Measurements from ENCODE around the gene RABEPK. TPM values are rescaled to one million over a fixed set of nuclear protein-coding genes. Genes with fewer than 3 reads are reported as not detected.
"Not testable (repeated sequence)": the region's sequence is repeated elsewhere in the genome, so short reads cannot be mapped to it uniquely, and the experiment has no call there.

Gene RABEPK
- total RNA-seq, 1 experiment from 2014 or later, result 29.7 TPM

- Histone ChIP-seq H3F3A (ENCODE audit: insufficient read depth, low read depth) (0 out of 2 replicates have a peak, but pooled peaks cover 3% of the 10 kb centered on the region), H3K9me3 (ENCODE audit: insufficient read depth, low read depth) (no peaks in the 10 kb centered on the region), H4K20me1 (ENCODE audit: insufficient read depth) (peaks cover 9% of the 10 kb centered on the region), H3K4me1 (replicated peaks; ENCODE audit: insufficient read depth) (peaks cover 13% of the 10 kb centered on the region), H3K79me2 (ENCODE audit: low read depth) (peaks cover 58% of the 10 kb centered on the region), H3K36me3 (ENCODE audit: low read depth) (0 out of 2 replicates have a peak, but pooled peaks cover 4% of the 10 kb centered on the region), H3K27ac (peak within 1 kb of the TSS; percentile 60), H3K4me2 (peak within 1 kb of the TSS; percentile 96), H3K9me2 (ENCODE audit: insufficient read depth) (no peaks in the 10 kb centered on the region), H3K4me3 (peak within 1 kb of the TSS; percentile 99), H3K27me3 (ENCODE audit: insufficient read depth, low read depth) (no peaks in the 10 kb centered on the region), H2AFZ (peak within 1 kb of the TSS; percentile 100)
- TSS peak; percentile 93 for BruUV-seq (replicated peaks)
- TF ChIP-seq EZH2 (IDR thresholded peaks at IDR 0.05; ENCODE audit: low read depth), result no peak
- TF ChIP-seq, protein P1, sequence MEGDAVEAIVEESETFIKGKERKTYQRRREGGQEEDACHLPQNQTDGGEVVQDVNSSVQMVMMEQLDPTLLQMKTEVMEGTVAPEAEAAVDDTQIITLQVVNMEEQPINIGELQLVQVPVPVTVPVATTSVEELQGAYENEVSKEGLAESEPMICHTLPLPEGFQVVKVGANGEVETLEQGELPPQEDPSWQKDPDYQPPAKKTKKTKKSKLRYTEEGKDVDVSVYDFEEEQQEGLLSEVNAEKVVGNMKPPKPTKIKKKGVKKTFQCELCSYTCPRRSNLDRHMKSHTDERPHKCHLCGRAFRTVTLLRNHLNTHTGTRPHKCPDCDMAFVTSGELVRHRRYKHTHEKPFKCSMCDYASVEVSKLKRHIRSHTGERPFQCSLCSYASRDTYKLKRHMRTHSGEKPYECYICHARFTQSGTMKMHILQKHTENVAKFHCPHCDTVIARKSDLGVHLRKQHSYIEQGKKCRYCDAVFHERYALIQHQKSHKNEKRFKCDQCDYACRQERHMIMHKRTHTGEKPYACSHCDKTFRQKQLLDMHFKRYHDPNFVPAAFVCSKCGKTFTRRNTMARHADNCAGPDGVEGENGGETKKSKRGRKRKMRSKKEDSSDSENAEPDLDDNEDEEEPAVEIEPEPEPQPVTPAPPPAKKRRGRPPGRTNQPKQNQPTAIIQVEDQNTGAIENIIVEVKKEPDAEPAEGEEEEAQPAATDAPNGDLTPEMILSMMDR (conservative IDR thresholded peaks at IDR 0.05), result peak; percentile 53; the same call in 1 of the 2 replicates
- POLR2A ChIA-PET (ENCODE audit: unreplicated experiment), result interaction anchor here (0.6 kb wide), 3 partner anchors 52 to 416 kb away, joined by 3 to 5 read pairs (median 4); no protein-coding TSS in a partner anchor
- intact Hi-C loops (cut with micrococcal nuclease; ENCODE audit: unreplicated experiment), result loop anchor here (1.0 kb wide), 1 partner anchor 11 kb away; the partner anchor contains the start of gene RABEPK
- CTCF ChIA-PET, result no interaction called here
- peak; percentile 83 to 97 for DNase-seq
Observed at GRCh38 chr9:125189361-125190289, 10.7 kb upstream of the RABEPK start, which contains the start of gene PPP6C. Gene PPP6C, minus strand, starts transcription at chr9:125189803. Its CDS starts 85 bp downstream, at chr9:125189718.

- Histone ChIP-seq H3K9me2 (ENCODE audit: insufficient read depth) (no peaks in the 10 kb centered on the region), H3K4me2 (peak overlapping the region; percentile 96), H3K36me3 (ENCODE audit: low read depth) (0 out of 2 replicates have a peak, but pooled peaks cover 4% of the 10 kb centered on the region), H3K9me3 (ENCODE audit: insufficient read depth, low read depth) (no peaks in the 10 kb centered on the region), H3K27ac (peak overlapping the region; percentile 60), H3K27me3 (ENCODE audit: insufficient read depth, low read depth) (no peaks in the 10 kb centered on the region), H3K79me2 (ENCODE audit: low read depth) (peaks cover 50% of the 10 kb centered on the region), H3K4me3 (peak overlapping the region; percentile 99), H3F3A (ENCODE audit: insufficient read depth, low read depth) (0 out of 2 replicates have a peak, but pooled peaks cover 3% of the 10 kb centered on the region), H2AFZ (peak overlapping the region; percentile 100), H3K4me1 (replicated peaks; ENCODE audit: insufficient read depth) (peaks cover 13% of the 10 kb centered on the region), H4K20me1 (ENCODE audit: insufficient read depth) (peaks cover 9% of the 10 kb centered on the region)
- ChIA-PET POLR2A (ENCODE audit: unreplicated experiment) (interaction anchor here (0.5 to 0.6 kb wide), 2 partner anchors 211 to 416 kb away, joined by 3 to 10 read pairs; no protein-coding TSS in a partner anchor), CTCF (no interaction called here)
- no peak for DNase-seq
- intact Hi-C loops (cut with micrococcal nuclease; ENCODE audit: unreplicated experiment), result no loop called here
- no TSS peak for BruUV-seq (replicated peaks)
- no peak for TF ChIP-seq EZH2 (IDR thresholded peaks at IDR 0.05; ENCODE audit: low read depth)
- TF ChIP-seq, protein P1 (conservative IDR thresholded peaks at IDR 0.05), result no peak
Observed at GRCh38 chr9:125190361-125190801, 10.0 kb upstream of the RABEPK start.

DNA sequence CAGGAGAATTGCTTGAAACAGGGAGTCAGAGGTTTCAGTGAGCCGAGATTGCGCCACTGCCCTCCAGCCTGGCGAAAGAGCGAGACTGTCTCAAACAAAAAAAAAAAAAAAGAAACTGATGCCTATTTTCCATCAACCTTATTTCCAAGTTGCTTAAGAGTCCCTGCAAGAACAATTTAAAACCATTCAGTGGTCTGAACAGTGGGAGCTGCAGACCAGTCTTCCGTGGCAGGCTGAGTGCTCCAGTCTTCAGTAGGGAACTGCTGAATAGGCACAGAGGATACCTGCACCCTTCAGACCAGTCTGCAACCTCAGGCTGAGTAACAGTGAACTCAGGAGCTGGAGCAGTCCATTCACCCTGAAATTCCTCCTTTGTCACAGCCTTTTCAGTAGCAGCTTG is 5.9 kb upstream of the RABEPK start:
- DNase-seq; H3K9me2 ChIP-seq (ENCODE audit: insufficient read depth); CTCF ChIA-PET; H3K9me3 ChIP-seq (ENCODE audit: insufficient read depth, low read depth); H3K36me3 ChIP-seq (ENCODE audit: low read depth); intact Hi-C loops (cut with micrococcal nuclease; ENCODE audit: unreplicated experiment); H4K20me1 ChIP-seq (ENCODE audit: insufficient read depth); BruUV-seq (replicated peaks); H3K79me2 ChIP-seq (ENCODE audit: low read depth); H3K4me2 ChIP-seq; POLR2A ChIA-PET (ENCODE audit: unreplicated experiment); H3K27ac ChIP-seq; H3K4me1 ChIP-seq (replicated peaks; ENCODE audit: insufficient read depth); H2AFZ ChIP-seq; H3K27me3 ChIP-seq (ENCODE audit: insufficient read depth, low read depth); H3F3A ChIP-seq (ENCODE audit: insufficient read depth, low read depth); H3K4me3 ChIP-seq: not testable (repeated sequence)

- DNase-seq; H4K20me1 ChIP-seq (ENCODE audit: insufficient read depth); BruUV-seq (replicated peaks); H3K9me3 ChIP-seq (ENCODE audit: insufficient read depth, low read depth); H3K9me2 ChIP-seq (ENCODE audit: insufficient read depth); H3K4me2 ChIP-seq; CTCF ChIA-PET; intact Hi-C loops (cut with micrococcal nuclease; ENCODE audit: unreplicated experiment); H3K27ac ChIP-seq; H3K4me3 ChIP-seq; H3K79me2 ChIP-seq (ENCODE audit: low read depth); H3K36me3 ChIP-seq (ENCODE audit: low read depth); H2AFZ ChIP-seq; H3K4me1 ChIP-seq (replicated peaks; ENCODE audit: insufficient read depth); H3K27me3 ChIP-seq (ENCODE audit: insufficient read depth, low read depth): not testable (repeated sequence)
- POLR2A ChIA-PET (ENCODE audit: unreplicated experiment), result interaction anchor here (0.6 kb wide), 1 partner anchor 346 kb away, joined by 3 read pairs; no protein-coding TSS in a partner anchor
- H3F3A ChIP-seq (ENCODE audit: insufficient read depth, low read depth), result peaks cover 16% of the 10 kb centered on the region; the same call in 1 of the 2 replicates
Observed at GRCh38 chr9:125195591-125195990, 4.8 kb upstream of the RABEPK start.

Data from PC-9 (cell line).